Epithelial cell of prostate (primary cell): ENCODE results near the gene APC.
"Not testable (repeated sequence)": the region's sequence is repeated elsewhere in the genome, so short reads cannot be mapped to it uniquely, and the experiment has no call there.

ENCODE experiments used
- DNase-seq: peaks from one replicate; pipeline ENCODE4 v3.0.0-alpha.2; 2011; ENCODE audit warnings: low read depth, low spot score
- H3K27ac ChIP-seq: fragments of 450-650 bp; 2 replicates; pipeline ENCODE4 v1.5.1; 2017; ENCODE audit warnings: mild to moderate bottlenecking

APC gene

GRCh38 chr5:112713206-112713605 is 24.5 kb upstream of the APC start:
- H3K27ac ChIP-seq = no peak overlapping the region
- no peak for DNase-seq

- H3K27ac ChIP-seq, DNase-seq: not testable (repeated sequence)
These were observed 20.8 kb upstream of the APC start for GRCh38 chr5:112716895-112717294.

DNA sequence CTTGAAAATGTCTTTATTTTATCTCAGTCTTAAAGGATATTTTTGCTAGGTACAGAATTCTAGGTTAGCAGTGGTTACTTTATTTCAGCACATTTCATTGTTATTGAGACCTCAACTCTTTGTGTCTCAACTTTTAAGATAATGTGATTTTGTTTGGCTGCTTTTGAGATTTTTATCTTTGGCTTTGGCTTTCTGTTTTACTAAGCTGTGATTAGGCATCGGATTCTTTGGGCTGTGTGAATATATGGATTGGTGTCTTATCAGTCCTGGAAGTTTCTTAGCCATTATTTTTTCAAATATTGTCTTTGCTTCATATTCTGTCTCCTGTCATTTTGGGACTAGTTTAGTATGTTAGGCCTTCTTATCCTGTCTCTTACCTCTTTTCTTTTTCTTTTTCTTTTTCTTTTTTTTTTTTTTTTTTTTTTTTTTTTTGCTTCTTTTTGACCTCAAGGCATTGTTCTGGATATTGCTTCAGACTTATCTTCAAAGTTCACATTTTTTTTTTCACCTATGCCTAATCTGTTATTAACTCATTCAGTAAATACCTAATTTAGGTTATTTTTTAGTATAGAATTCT is 20.1 kb upstream of the APC start:
- no peak overlapping the region for H3K27ac ChIP-seq
- no peak for DNase-seq

- H3K27ac ChIP-seq = no peak overlapping the region
- no peak for DNase-seq
These were observed 19.3 kb upstream of the APC start for GRCh38 chr5:112718344-112718743.

GRCh38 chr5:112720576-112720975 is 17.1 kb upstream of the APC start:
- H3K27ac ChIP-seq = no peak overlapping the region
- DNase-seq = no peak

GRCh38 chr5:112724901-112725300 is 12.8 kb upstream of the APC start:
- no peak for DNase-seq
- H3K27ac ChIP-seq = no peak overlapping the region

DNA sequence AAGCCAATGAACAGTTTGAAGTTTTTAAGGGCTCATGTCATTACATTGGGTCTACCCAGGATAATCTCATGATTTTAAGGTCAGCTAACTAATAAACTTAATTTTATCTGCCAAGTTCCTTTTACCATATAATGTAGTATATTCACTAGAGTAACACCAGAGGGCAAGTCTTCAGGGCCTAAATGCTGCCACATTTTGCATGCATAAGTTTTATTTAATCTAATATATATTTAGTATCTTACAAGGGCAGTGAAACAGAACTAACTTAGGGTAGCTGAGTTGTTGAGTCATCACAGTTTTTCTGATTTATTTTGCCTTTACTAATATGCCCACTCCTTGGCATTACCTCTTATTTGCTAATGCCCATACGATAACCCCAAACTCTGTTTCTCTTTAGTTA is 8.1 kb upstream of the APC start:
- no peak overlapping the region for H3K27ac ChIP-seq
- DNase-seq = no peak

GRCh38 chr5:112732131-112732530 is 5.6 kb upstream of the APC start:
- DNase-seq = no peak
- H3K27ac ChIP-seq = no peak overlapping the region

DNA sequence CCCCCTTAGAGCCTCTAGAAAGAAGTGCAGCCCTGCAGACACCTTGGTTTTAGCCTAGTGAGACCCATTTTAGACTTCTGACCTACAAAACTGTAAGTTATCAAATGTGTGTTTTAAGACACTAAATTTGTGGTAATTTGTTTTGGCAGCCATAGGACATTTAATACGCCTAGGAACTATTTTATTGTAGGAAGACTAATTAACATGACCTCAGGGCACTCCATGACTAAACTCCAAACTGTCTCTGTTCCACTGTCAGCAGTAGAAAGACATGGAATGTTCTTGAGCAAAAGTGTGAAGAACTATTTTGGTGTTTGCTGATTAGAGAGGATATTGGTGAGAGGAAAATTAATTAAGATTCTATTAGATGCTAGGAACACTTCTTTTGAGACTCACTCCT is 4.1 kb upstream of the APC start:
- no peak for DNase-seq

DNA sequence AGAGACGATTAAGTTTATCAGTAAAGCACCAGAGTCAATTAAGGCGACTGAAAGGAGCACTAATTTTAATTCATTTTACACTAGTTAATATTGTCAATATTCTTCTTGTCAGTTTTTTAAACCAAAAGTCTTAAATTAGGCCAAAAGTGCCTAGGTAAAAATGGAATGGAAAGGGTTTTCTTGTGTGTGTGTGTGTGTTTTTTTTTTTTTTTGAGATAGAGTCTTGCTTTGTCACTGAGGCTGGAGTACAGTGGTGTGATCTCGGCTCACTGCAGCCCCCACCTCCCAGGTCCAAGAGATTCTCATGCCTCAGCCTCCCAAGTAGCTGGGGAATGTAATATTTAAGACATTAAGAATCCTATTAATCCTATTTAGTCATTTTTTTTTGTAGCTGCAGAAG is 3.1 kb upstream of the APC start:
- no peak for DNase-seq
- no peak overlapping the region for H3K27ac ChIP-seq

More for the DNA sequence above, 4.1 kb upstream of the APC start:
- H3K27ac ChIP-seq = no peak overlapping the region

GRCh38 chr5:112735702-112736101 is 2.0 kb upstream of the APC start:
- H3K27ac ChIP-seq = peak overlapping the region; percentile 8
- no peak for DNase-seq

DNA sequence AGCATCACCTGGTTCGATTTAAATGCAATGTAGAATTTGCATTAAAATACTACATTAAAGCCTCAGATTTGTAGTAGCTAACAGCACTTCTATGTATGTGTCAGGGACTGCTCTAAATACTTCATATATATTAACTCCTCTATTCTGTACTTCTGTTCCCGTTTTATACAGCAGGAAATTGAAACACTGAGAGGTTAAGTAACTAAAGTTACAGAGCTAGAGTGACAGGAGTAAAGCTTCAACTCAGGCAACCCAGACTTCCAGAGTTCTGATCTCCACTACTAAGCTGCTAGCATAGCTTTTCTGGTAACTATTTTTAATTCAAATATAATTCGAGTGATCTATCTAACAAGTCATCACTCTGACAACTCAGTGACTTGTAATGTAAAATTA is 619 bp upstream of the APC start:
- H3K27ac ChIP-seq = no peak overlapping the region
- no peak for DNase-seq

DNA sequence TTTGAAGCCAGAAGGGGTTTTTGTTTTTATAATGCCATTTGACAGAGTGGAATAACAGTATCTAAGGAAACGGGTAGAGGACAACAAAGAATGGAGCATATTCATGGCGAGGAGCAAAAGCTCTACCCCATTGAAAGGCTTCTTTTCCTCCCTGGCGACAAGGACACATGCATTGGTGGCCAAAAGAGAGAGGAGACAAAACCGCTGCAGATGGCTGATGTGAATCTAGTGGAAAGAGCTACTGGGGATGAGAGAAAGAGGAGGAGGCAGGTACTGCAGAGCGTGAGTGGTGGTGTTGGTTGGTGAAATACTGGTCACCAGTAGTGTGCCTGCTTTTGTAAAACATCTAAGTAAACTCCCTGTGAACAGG is 491 bp downstream of the APC start:
- no peak for DNase-seq
- H3K27ac ChIP-seq = no peak overlapping the region

GRCh38 chr5:112742424-112742823 is 4.7 kb downstream of the APC start:
- DNase-seq = no peak
- H3K27ac ChIP-seq = no peak overlapping the region

GRCh38 chr5:112743631-112744030 is 5.9 kb downstream of the APC start:
- no peak overlapping the region for H3K27ac ChIP-seq
- DNase-seq = no peak

DNA sequence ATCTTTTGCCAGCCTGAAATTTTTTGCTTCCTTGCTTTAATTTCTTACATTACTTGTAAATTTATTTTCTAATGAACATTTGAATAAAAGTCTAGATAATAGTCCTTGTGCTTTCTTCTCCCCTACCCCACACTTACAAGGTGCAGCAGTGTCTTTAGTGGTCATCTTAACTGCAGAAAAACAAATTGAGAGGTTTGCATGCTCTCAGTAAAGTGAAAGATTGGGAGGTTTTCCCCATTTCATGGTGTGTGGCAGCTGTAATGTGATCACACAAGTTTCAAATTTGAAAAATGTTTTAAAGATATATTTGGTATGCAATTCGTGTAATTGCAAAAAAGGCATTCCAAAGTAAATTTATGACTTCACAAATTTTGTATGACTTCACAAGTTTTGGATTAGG is 14.7 kb downstream of the APC start:
- no peak overlapping the region for H3K27ac ChIP-seq
- DNase-seq = no peak

DNA sequence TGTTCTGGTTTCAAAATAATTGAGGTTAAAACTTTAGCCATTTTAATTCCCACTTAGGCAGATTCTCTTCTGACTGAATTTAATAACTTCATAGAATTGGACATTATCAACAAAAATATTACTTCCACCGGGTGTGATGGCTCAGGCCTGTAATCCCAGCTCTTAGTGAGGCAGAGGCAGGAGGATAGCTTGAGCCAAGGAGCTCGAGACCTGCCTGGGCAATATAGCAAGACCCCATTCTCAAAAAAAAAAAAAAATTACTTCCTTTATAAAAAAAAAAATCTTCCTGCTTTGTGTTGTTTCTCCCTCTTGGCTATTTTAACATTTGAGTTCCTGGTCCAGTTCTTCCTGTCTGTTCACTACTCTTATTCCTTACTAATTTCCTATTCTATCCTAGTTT is 18.0 kb downstream of the APC start:
- no peak overlapping the region for H3K27ac ChIP-seq

DNA sequence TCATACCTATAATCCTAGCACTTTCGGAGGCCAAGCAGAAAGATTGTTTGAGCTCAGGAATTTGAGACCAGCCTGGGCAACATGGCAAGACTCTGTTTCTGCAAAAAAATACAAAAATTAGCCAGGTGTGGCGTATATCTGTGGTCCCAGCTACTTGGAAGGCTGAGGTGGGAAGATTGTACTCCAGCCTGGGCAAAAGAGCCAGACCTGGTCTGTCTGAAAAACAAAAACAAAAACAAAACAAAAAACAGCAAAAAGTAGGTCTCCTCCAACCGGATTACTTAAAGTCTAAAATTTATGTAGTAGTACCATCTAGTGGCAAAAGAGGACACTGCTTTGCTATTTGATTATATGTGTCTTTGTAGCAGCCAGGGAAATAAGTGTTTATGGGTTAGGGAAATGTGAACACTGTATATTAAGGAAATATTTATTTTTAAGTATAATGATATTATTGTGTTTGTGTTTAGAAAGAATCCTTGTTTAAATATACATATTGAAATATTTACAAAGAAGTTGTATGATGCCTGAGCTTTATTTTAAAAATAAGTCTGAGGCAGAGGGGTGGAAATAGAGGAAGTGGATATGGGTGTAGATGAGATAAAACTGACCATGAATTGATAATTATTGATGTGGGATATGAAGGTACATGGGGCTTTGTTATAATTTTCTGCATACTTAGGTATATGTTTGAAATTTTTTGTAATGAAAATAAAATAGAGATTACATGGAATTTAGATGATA is 20.0 kb downstream of the APC start:
- H3K27ac ChIP-seq = no peak overlapping the region
- no peak for DNase-seq

More for the DNA sequence above, 18.0 kb downstream of the APC start:
- DNase-seq = no peak

- H3K27ac ChIP-seq = no peak overlapping the region
- DNase-seq = no peak
These were observed 21.0 kb downstream of the APC start for GRCh38 chr5:112758676-112759075.

GRCh38 chr5:112762113-112762810 is 24.6 kb downstream of the APC start:
- H3K27ac ChIP-seq = no peak overlapping the region
- DNase-seq = no peak

GRCh38 chr5:112763165-112763564 is 25.5 kb downstream of the APC start:
- no peak for DNase-seq
- no peak overlapping the region for H3K27ac ChIP-seq

- DNase-seq = no peak
- H3K27ac ChIP-seq = no peak overlapping the region
These were observed 34.4 kb downstream of the APC start for GRCh38 chr5:112772124-112772523.
